ENCODE data around the gene SLIT1. TPM values are rescaled to one million over a fixed set of nuclear protein-coding genes. Genes with fewer than 3 reads are reported as not detected.

The SLIT1 gene
- total RNA-seq, 4 donors from 2014 or later: 0.35 to 0.49 TPM; not detected in 2

GRCh38 chr10:97224483-97225435, 39.0 kb upstream of the SLIT1 start:
- no peaks in the 10 kb centered on the region for H3K27me3 ChIP-seq
- H3K4me3 ChIP-seq: no peak overlapping the region
- no peak for DNase-seq
- no peaks in the 10 kb centered on the region for H3K4me1 ChIP-seq
- no peaks in the 10 kb centered on the region for H3K9me3 ChIP-seq
- H3K36me3 ChIP-seq: no peaks in the 10 kb centered on the region
- intact Hi-C loops (cut with DNase I; ENCODE audit: low total_unique reads): no loop called here
- H3K27ac ChIP-seq: no peak overlapping the region
- TF ChIP-seq POLR2A (IDR thresholded peaks at IDR 0.05) (no peak), CTCF (IDR thresholded peaks at IDR 0.05) (no peak)

GRCh38 chr10:97222326-97222961, 36.7 kb upstream of the SLIT1 start:
- no peaks in the 10 kb centered on the region for H3K4me1 ChIP-seq
- H3K27me3 ChIP-seq: no peaks in the 10 kb centered on the region
- no peak for DNase-seq
- no peaks in the 10 kb centered on the region for H3K9me3 ChIP-seq
- no peaks in the 10 kb centered on the region for H3K36me3 ChIP-seq
- intact Hi-C loops (cut with DNase I; ENCODE audit: low total_unique reads): no loop called here
- H3K4me3 ChIP-seq: no peak overlapping the region
- TF ChIP-seq CTCF (IDR thresholded peaks at IDR 0.05) (no peak), POLR2A (IDR thresholded peaks at IDR 0.05) (no peak)
- no peak overlapping the region for H3K27ac ChIP-seq

- TF ChIP-seq POLR2A (IDR thresholded peaks at IDR 0.05) (no peak), CTCF (IDR thresholded peaks at IDR 0.05) (no peak)
- intact Hi-C loops (cut with DNase I; ENCODE audit: low total_unique reads): no loop called here
- no peak overlapping the region for H3K27ac ChIP-seq
- no peaks in the 10 kb centered on the region for H3K4me1 ChIP-seq
- H3K9me3 ChIP-seq: no peaks in the 10 kb centered on the region
- H3K27me3 ChIP-seq: no peaks in the 10 kb centered on the region
- H3K4me3 ChIP-seq: no peak overlapping the region
- H3K36me3 ChIP-seq: no peaks in the 10 kb centered on the region
- no peak for DNase-seq
These were observed 34.6 kb upstream of the SLIT1 start for GRCh38 chr10:97220355-97220754.

- Histone ChIP-seq H3K27me3 (no peaks in the 10 kb centered on the region), H3K36me3 (no peaks in the 10 kb centered on the region), H3K27ac (no peak overlapping the region), H3K4me3 (no peak overlapping the region), H3K4me1 (no peaks in the 10 kb centered on the region), H3K9me3 (no peaks in the 10 kb centered on the region)
- intact Hi-C loops (cut with DNase I; ENCODE audit: low total_unique reads): no loop called here
- TF ChIP-seq CTCF (IDR thresholded peaks at IDR 0.05): no peak
- no peak for TF ChIP-seq POLR2A (IDR thresholded peaks at IDR 0.05)
- DNase-seq: no peak
These were observed 31.5 kb upstream of the SLIT1 start for GRCh38 chr10:97217299-97217698.

All from uterus (tissue), 4 donors.